HepG2 (cell line): Measurements from ENCODE around the gene ORC1. TPM values are rescaled to one million over a fixed set of nuclear protein-coding genes. Genes with fewer than 3 reads are reported as not detected.
A peak's percentile ranks its signal among the peaks of the same experiment; 100 is the strongest.

Experiments used
- ISX ChIP-seq: sonication (generic); formaldehyde crosslinking; conservative IDR thresholded peaks from 2 replicates; pipeline ENCODE4 v1.5.0; 2020; ENCODE audit warnings: missing genetic modification reagents
- NR2F2 ChIP-seq: IDR thresholded peaks from 2 replicates; pipeline ENCODE4 v1.6.1; 2012; ENCODE audit warnings: low read depth, inconsistent platforms, borderline replicate concordance
- ONECUT2 ChIP-seq: sonication (generic); formaldehyde crosslinking; IDR thresholded peaks from 2 replicates; pipeline ENCODE4 v1.4.0; 2020; ENCODE audit warnings: missing genetic modification reagents
- SIN3A ChIP-seq: IDR thresholded peaks from 2 replicates; pipeline ENCODE4 v1.6.1; 2011; ENCODE audit warnings: low read depth, mild to moderate bottlenecking, control low read depth, low read length, borderline replicate concordance
- ZFP36L1 ChIP-seq: sonication (generic); formaldehyde crosslinking; IDR thresholded peaks from 2 replicates; pipeline ENCODE4 v1.8.0; 2022; ENCODE audit warnings: mild to moderate bottlenecking, missing genetic modification reagents, moderate library complexity
- ZFP82 ChIP-seq: sonication (generic); formaldehyde crosslinking; IDR thresholded peaks from 2 replicates; pipeline ENCODE4 v1.5.1; 2020; ENCODE audit warnings: mild to moderate bottlenecking, missing genetic modification reagents, borderline replicate concordance
- ZNF10 ChIP-seq: sonication (generic); formaldehyde crosslinking; IDR thresholded peaks from 2 replicates; pipeline ENCODE4 v1.4.0; 2020; ENCODE audit warnings: mild to moderate bottlenecking, low read depth, missing genetic modification reagents, borderline replicate concordance
- ZNF564 ChIP-seq: sonication (generic); formaldehyde crosslinking; IDR thresholded peaks from 2 replicates; pipeline ENCODE4 v1.8.1; 2023; ENCODE audit warnings: mild to moderate bottlenecking, missing genetic modification reagents
- ZNF589 ChIP-seq: sonication (generic); formaldehyde crosslinking; conservative IDR thresholded peaks from 2 replicates; pipeline ENCODE4 v1.8.0; 2022; ENCODE audit warnings: mild to moderate bottlenecking, moderate library complexity, missing genetic modification reagents
- ZNF609 ChIP-seq: sonication (generic); formaldehyde crosslinking; IDR thresholded peaks from 2 replicates; pipeline ENCODE4 v1.4.0; 2020; ENCODE audit warnings: mild to moderate bottlenecking, missing genetic modification reagents, borderline replicate concordance
- polyA plus RNA-seq, 8 experiments: library from polyadenylated mRNA; depleted of rRNA in 3 of 8; stranded (reverse) in 7 of 8; unstranded in 1 of 8; fragments of >200 nt; fragmentation: Illumina TruSeq in 4 of 8; extraction: Trizol in 4 of 8; gene quantifications; 2 replicates each; pipeline versions ENCODE4 v1.2.1 to v1.2.3, GENCODE V29; 2011 to 2016; ENCODE audit warnings: low read depth in 4 of 8, missing spikeins in 1 of 8, mixed read lengths in 1 of 8; ENCODE audit not compliant: insufficient read depth in 1 of 8
- total RNA-seq, 5 experiments: library from RNA; depleted of rRNA; stranded (reverse); fragments of >200 nt; fragmentation: Illumina TruSeq; extraction: Trizol; gene quantifications; 2 replicates each; pipeline ENCODE4 v1.2.3, GENCODE V29; 2016; ENCODE audit warnings: low read depth in 1 of 5
- TF ChIP-seq, protein P1 (sequence below): sonication (generic); formaldehyde crosslinking; IDR thresholded peaks from 2 replicates; pipeline ENCODE4 v1.4.0; 2020; ENCODE audit warnings: missing genetic modification reagents
- TF ChIP-seq, protein P2 (sequence below): sonication (generic); formaldehyde crosslinking; IDR thresholded peaks from 2 replicates; pipeline ENCODE4 v1.4.0; 2020; ENCODE audit warnings: low read depth, missing genetic modification reagents
- TF ChIP-seq, protein P3 (sequence below): sonication (generic); formaldehyde crosslinking; IDR thresholded peaks from 2 replicates; pipeline ENCODE4 v1.8.1; 2022; ENCODE audit warnings: low read depth, mild to moderate bottlenecking, missing genetic modification reagents

The ORC1 gene
- total and polyA plus RNA-seq, 2 of the 13 experiments (the other 11 are each of a cell fraction or from before 2014, with no cell fraction given), result 7.0 to 23.5 TPM

GRCh38 chr1:52404116-52404974 is at the start of gene ORC1, which contains the start of gene PRPF38A (continued):
- TF ChIP-seq, protein P1, sequence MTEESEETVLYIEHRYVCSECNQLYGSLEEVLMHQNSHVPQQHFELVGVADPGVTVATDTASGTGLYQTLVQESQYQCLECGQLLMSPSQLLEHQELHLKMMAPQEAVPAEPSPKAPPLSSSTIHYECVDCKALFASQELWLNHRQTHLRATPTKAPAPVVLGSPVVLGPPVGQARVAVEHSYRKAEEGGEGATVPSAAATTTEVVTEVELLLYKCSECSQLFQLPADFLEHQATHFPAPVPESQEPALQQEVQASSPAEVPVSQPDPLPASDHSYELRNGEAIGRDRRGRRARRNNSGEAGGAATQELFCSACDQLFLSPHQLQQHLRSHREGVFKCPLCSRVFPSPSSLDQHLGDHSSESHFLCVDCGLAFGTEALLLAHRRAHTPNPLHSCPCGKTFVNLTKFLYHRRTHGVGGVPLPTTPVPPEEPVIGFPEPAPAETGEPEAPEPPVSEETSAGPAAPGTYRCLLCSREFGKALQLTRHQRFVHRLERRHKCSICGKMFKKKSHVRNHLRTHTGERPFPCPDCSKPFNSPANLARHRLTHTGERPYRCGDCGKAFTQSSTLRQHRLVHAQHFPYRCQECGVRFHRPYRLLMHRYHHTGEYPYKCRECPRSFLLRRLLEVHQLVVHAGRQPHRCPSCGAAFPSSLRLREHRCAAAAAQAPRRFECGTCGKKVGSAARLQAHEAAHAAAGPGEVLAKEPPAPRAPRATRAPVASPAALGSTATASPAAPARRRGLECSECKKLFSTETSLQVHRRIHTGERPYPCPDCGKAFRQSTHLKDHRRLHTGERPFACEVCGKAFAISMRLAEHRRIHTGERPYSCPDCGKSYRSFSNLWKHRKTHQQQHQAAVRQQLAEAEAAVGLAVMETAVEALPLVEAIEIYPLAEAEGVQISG (CRISPR knock-in tag), result peak; percentile 92
- TF ChIP-seq ZNF10 (CRISPR knock-in tag) (no peak), ONECUT2 (CRISPR knock-in tag) (0 out of 2 replicates have a peak, but pooled peaks have one; percentile 36), NR2F2 (no peak; the same call in 1 of the 2 replicates), ZNF609 (CRISPR knock-in tag) (no peak; the same call in 1 of the 2 replicates), ZFP82 (CRISPR knock-in tag) (no peak), SIN3A (peak; percentile 96), ZFP36L1 (CRISPR knock-in tag) (no peak), ISX (no peak), ZNF564 (CRISPR knock-in tag) (peak; percentile 54; the same call in 1 of the 2 replicates), ZNF589 (CRISPR knock-in tag) (0 out of 2 replicates have a peak, but pooled peaks have one; percentile 27)
- TF ChIP-seq, protein P2, sequence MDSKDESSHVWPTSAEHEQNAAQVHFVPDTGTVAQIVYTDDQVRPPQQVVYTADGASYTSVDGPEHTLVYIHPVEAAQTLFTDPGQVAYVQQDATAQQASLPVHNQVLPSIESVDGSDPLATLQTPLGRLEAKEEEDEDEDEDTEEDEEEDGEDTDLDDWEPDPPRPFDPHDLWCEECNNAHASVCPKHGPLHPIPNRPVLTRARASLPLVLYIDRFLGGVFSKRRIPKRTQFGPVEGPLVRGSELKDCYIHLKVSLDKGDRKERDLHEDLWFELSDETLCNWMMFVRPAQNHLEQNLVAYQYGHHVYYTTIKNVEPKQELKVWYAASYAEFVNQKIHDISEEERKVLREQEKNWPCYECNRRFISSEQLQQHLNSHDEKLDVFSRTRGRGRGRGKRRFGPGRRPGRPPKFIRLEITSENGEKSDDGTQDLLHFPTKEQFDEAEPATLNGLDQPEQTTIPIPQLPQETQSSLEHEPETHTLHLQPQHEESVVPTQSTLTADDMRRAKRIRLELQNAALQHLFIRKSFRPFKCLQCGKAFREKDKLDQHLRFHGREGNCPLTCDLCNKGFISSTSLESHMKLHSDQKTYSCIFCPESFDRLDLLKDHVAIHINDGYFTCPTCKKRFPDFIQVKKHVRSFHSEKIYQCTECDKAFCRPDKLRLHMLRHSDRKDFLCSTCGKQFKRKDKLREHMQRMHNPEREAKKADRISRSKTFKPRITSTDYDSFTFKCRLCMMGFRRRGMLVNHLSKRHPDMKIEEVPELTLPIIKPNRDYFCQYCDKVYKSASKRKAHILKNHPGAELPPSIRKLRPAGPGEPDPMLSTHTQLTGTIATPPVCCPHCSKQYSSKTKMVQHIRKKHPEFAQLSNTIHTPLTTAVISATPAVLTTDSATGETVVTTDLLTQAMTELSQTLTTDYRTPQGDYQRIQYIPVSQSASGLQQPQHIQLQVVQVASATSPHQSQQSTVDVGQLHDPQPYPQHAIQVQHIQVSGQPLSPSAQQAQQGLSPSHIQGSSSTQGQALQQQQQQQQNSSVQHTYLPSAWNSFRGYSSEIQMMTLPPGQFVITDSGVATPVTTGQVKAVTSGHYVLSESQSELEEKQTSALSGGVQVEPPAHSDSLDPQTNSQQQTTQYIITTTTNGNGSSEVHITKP (CRISPR knock-in tag), result peak; percentile 27; the same call in 1 of the 2 replicates
- TF ChIP-seq, protein P3, sequence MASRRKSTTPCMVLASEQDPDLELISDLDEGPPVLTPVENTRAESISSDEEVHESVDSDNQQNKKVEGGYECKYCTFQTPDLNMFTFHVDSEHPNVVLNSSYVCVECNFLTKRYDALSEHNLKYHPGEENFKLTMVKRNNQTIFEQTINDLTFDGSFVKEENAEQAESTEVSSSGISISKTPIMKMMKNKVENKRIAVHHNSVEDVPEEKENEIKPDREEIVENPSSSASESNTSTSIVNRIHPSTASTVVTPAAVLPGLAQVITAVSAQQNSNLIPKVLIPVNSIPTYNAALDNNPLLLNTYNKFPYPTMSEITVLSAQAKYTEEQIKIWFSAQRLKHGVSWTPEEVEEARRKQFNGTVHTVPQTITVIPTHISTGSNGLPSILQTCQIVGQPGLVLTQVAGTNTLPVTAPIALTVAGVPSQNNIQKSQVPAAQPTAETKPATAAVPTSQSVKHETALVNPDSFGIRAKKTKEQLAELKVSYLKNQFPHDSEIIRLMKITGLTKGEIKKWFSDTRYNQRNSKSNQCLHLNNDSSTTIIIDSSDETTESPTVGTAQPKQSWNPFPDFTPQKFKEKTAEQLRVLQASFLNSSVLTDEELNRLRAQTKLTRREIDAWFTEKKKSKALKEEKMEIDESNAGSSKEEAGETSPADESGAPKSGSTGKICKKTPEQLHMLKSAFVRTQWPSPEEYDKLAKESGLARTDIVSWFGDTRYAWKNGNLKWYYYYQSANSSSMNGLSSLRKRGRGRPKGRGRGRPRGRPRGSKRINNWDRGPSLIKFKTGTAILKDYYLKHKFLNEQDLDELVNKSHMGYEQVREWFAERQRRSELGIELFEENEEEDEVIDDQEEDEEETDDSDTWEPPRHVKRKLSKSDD (CRISPR knock-in tag), result peak; percentile 99
